Bladder microvascular endothelial cell (primary cell): Measurements from ENCODE around the gene SPEM2. TPM values are rescaled to one million over a fixed set of nuclear protein-coding genes. Genes with fewer than 3 reads are reported as not detected.

Experiments
- total RNA-seq: library from RNA; depleted of rRNA; stranded (reverse); fragments of >200 nt; gene quantifications from 2 replicates; pipeline ENCODE4 v1.2.3, GENCODE V29; 2014

Gene SPEM2
- total RNA-seq, result not detected in 2 replicates

GRCh38 chr17:7425316-7425715 is at the start of gene SPEM2:
Gene SPEM2 (plus strand): TSS chr17:7425616. CDS start chr17:7425689, 73 bp downstream.

GRCh38 chr17:7380855-7381683 is 44.3 kb upstream of the SPEM2 start, which contains the start of gene TNK1:
Gene TNK1 (plus strand): TSS chr17:7381089. CDS start chr17:7382927, 1,838 bp downstream.

GRCh38 chr17:7394452-7395191 is 30.8 kb upstream of the SPEM2 start, which contains the start of gene PLSCR3:
Gene PLSCR3 (minus strand): TSS chr17:7394525. CDS start chr17:7394110, 415 bp downstream.

DNA sequence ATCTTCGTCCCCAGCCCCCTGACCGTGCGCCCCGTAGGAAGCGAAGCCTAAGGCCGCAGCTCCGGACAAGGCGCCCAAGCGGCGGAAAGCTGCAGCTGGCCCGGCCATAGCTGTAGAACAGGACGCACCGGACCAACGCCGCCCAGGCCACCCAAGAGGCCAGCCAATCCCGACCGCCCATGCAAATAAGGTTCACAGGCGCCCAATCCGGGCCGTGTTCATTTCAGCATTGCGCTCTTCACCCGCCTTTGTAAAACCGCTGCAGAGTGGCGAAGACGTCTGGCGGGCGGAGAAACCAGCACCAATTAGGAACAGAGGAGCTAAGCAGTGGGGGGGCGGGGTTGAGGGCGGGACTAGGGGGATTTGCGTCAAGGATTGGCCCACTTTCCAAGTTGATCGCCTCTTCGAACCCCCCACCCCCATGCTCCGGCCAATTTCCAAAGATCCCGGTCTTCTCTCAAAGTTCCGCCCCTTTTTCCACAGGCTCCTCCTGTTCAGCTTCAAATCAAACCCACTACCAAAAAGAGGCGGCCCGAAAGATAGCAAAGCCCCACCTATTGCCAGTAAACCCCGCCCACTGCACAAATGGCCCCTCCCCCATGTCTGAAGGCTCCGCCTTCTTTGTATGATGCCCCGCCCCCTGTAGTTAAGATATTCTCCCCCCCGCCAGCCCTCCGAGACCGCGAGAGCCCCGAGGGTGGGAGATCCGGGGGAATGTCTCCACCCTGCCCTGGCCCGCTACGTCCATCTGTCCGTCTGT is 21.3 kb upstream of the SPEM2 start, which contains the start of gene TMEM256:
Gene TMEM256, minus strand, starts transcription at position 121 of the 760 bp plus-strand sequence. Its CDS starts 13 bp downstream, at position 108.

DNA sequence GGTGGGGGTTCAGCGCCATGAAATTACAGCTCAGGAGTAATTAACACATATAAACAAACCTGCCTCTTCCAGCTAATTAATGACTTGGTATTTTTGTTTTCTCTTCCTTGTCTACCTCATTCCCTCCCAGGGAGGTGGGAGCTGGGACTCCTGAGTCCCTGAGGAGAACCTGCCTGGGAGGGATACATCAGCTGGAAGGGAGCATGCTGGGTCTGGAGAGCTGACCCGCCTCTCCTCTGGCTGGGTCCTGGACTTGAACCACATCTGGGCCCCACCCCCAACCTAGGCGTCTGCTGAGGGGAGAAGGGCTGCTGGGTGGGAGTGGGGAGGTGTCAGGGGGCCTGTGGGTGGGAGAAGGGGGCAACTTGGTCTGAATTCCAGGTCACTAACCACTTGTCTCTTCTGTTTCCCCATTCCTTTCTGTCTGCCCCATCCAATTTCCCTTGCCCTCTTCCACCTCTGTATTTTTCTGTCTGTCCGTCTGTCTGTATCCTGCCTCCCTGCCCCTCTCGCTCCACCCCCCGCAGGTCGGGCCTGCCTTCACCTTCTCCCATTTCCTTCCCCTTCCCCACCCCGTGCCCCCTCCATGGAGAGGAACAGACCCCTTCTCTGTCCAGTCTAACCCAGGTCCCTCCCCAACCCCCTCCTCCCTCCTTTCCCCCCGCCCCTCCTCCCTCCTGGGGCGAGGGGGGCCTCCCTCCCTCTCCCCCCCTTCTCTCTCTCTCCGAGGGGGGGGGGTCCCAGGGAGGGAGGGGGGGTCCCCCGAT is 17.7 kb upstream of the SPEM2 start, which contains the start of gene NLGN2:
Gene NLGN2, plus strand, starts transcription at position 361 of the 767 bp plus-strand sequence. CDS start 411 bp downstream, outside the sequence.

DNA sequence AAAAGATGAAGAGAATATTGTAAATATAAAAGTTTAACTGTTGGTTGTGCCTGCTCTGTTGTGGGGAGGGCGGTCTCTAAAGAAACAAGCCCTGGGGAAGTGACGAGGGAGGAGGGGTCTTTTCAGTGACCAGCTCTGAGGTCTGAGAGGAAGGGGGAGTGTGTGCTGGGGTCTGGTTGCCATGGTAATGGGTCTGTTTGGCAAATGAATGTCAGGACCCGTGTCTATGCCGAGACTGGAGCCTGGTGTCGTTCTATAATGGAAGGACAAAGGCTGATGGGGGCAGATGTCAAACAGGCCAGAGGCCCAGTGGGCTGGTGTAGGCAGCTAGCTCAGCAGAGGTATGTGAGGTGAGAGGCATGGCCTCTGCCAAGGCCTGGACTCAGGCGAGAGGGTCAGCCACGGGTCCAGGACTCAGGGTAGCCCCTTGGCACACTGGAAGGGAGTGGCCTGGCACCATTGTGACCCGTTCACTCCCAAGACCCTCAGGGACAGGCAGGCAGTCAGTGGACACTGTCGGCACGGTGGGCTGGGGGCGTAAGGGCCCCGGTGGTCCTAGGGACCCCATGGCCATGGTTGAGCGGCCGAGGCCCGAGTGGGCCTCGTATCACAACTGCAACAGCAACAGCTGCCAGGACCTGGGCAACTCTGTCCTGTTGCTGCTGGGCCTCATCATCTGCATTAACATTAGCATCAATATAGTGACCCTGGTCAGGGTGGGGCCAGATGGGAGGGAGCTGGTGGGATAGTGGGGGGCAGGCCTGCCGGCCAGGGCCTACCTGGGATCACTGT is 5.4 kb upstream of the SPEM2 start, which contains the start of gene SPEM1:
Gene SPEM1, plus strand, starts transcription at position 506 of the 792 bp plus-strand sequence. Its CDS starts 61 bp downstream, at position 567.

DNA sequence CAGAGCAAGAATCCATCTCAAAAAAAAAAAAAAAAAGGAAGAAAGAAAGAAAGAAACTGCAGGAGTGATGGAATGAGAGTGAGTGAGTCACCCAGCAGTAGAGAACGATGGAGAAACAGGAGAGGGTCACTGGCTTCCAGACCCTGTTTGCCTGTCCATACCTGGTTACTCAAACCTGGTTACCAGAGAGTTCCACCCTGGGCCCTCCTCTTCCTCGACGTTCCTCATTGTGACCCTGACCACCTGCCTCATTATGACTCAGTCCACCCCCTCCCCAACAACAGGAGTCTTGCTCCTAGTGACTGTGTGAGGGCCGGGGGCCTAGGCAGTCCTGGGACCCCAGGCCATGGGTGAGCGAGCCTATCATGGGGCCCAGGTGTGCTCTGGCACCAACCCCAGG is 3.1 kb downstream of the SPEM2 start, which contains the start of gene SPEM3:
Gene SPEM3, plus strand, starts transcription at position 301 of the 400 bp plus-strand sequence. Its CDS starts 46 bp downstream, at position 347.

GRCh38 chr17:7439462-7440112 is 14.2 kb downstream of the SPEM2 start, which contains the start of gene FGF11:
Gene FGF11 (plus strand): TSS chr17:7439512. CDS start chr17:7439621, 109 bp downstream.

DNA sequence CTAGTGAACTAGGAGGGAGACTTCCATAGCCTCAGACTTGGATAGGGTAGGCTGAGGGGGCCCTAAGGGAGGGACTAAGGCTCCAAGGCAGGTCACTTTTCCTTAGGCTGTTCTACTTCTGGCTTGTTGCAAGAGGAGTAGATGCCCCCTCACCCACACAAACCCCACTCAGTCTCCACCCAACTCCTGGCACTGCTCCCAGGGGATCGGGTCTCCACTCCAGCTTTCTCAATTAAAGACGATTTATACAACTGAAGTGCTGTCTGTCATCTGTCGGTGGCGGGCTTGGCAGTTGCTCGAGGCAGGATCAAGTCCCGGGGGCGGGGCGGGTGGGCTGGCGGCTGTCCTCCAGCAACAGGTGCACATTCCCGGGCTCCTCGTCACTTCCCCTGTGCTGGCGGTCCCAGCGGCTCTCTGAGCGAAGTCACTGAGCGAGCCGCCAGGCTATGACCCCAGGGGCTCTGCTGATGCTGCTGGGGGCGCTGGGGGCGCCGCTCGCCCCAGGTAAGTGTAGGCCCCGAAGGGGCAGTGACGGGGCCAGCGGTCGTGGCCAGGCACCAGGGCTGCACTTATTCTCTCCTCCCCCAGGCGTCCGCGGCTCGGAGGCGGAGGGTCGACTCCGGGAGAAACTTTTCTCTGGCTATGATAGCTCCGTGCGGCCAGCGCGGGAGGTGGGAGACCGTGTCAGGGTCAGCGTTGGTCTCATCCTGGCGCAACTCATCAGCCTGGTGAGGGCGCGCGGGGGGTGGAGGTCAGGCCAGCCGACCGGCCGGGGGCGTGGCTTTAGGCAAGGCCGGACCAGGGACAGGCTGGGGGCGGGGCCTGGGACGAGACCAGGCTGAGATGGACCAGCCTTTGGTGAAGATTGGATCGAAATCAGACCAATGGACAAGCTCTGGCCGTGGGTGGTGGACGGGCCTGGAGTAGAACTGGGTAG is 19.5 kb downstream of the SPEM2 start, which contains the start of gene CHRNB1:
Gene CHRNB1, plus strand, starts transcription at position 380 of the 937 bp plus-strand sequence. Its CDS starts 67 bp downstream, at position 447.

Other genes starting within 250 kb of the SPEM2 start
- gene ASGR1, start 246.2 kb upstream of the SPEM2 start, total RNA-seq, result 10.5 and 15.1 TPM in 2 replicates
- gene DLG4, start 205.8 kb upstream of the SPEM2 start, total RNA-seq, result 6.8 and 22.5 TPM in 2 replicates
- 205 and 264 TPM in 2 replicates for gene ACADVL, start 205.7 kb upstream of the SPEM2 start, total RNA-seq
- 32.2 and 53.0 TPM in 2 replicates for gene DVL2, start 191.1 kb upstream of the SPEM2 start, total RNA-seq
- gene PHF23, start 186.2 kb upstream of the SPEM2 start, total RNA-seq, result 28.7 and 37.6 TPM in 2 replicates
- gene GABARAP, start 183.2 kb upstream of the SPEM2 start, total RNA-seq, result 86.0 and 116 TPM in 2 replicates
- gene CTDNEP1, start 173.9 kb upstream of the SPEM2 start, total RNA-seq, result 18.5 and 41.9 TPM in 2 replicates
- gene ELP5, start 173.4 kb upstream of the SPEM2 start, total RNA-seq, result 22.4 and 31.6 TPM in 2 replicates
- gene CLDN7, start 163.1 kb upstream of the SPEM2 start, total RNA-seq, result 0.82 and 8.1 TPM in 2 replicates
- 0.57 TPM in 1 of 2 replicates, not detected in the other for gene SLC2A4, start 143.9 kb upstream of the SPEM2 start, total RNA-seq
- gene YBX2, start 131.0 kb upstream of the SPEM2 start, total RNA-seq, result 0.25 TPM in 1 of 2 replicates, not detected in the other
- 537 and 632 TPM in 2 replicates for gene EIF5A, start 118.0 kb upstream of the SPEM2 start, total RNA-seq
- gene GPS2, start 110.3 kb upstream of the SPEM2 start, total RNA-seq, result 28.8 and 30.1 TPM in 2 replicates
- gene NEURL4, start 96.3 kb upstream of the SPEM2 start, total RNA-seq, result 10.4 and 31.2 TPM in 2 replicates
- not detected in 2 replicates for gene ACAP1, start 89.1 kb upstream of the SPEM2 start, total RNA-seq
- 1.1 and 2.3 TPM in 2 replicates for gene KCTD11, start 73.5 kb upstream of the SPEM2 start, total RNA-seq
- not detected in 2 replicates for gene TMEM95, start 70.5 kb upstream of the SPEM2 start, total RNA-seq
- 0.49 and 1.6 TPM in 2 replicates for gene TNK1, start 44.5 kb upstream of the SPEM2 start, total RNA-seq
- 16.7 and 36.8 TPM in 2 replicates for gene PLSCR3, start 31.1 kb upstream of the SPEM2 start, total RNA-seq
- gene TMEM256, start 21.5 kb upstream of the SPEM2 start, total RNA-seq, result 48.8 and 118 TPM in 2 replicates
- gene NLGN2, start 17.8 kb upstream of the SPEM2 start, total RNA-seq, result 1.3 and 7.6 TPM in 2 replicates
- not detected in 2 replicates for gene SPEM1, start 5.3 kb upstream of the SPEM2 start, total RNA-seq
- gene SPEM3, start 3.2 kb downstream of the SPEM2 start, total RNA-seq, result not detected in 2 replicates
- 6.0 and 8.4 TPM in 2 replicates for gene TMEM102, start 9.8 kb downstream of the SPEM2 start, total RNA-seq
- 0.16 and 0.50 TPM in 2 replicates for gene FGF11, start 13.9 kb downstream of the SPEM2 start, total RNA-seq
- 7.6 and 9.4 TPM in 2 replicates for gene CHRNB1, start 19.4 kb downstream of the SPEM2 start, total RNA-seq
- 6.3 and 14.2 TPM in 2 replicates for gene ZBTB4, start 54.0 kb downstream of the SPEM2 start, total RNA-seq
- not detected in 2 replicates for gene SLC35G6, start 55.8 kb downstream of the SPEM2 start, total RNA-seq
- gene POLR2A, start 58.8 kb downstream of the SPEM2 start, total RNA-seq, result 76.9 and 161 TPM in 2 replicates
- gene TNFSF12, start 123.4 kb downstream of the SPEM2 start, total RNA-seq, result 7.8 and 17.1 TPM in 2 replicates
- gene TNFSF13, start 133.1 kb downstream of the SPEM2 start, total RNA-seq, result 0.69 and 0.81 TPM in 2 replicates
- gene SENP3, start 136.3 kb downstream of the SPEM2 start, total RNA-seq, result 62.7 and 79.3 TPM in 2 replicates
- gene CD68, start 154.0 kb downstream of the SPEM2 start, total RNA-seq, result 0.65 and 1.1 TPM in 2 replicates
- gene MPDU1, start 158.2 kb downstream of the SPEM2 start, total RNA-seq, result 57.5 and 91.6 TPM in 2 replicates
- 0.06 and 0.49 TPM in 2 replicates for gene SOX15, start 164.5 kb downstream of the SPEM2 start, total RNA-seq
- 28.2 and 35.0 TPM in 2 replicates for gene FXR2, start 189.3 kb downstream of the SPEM2 start, total RNA-seq
- gene SAT2, start 202.2 kb downstream of the SPEM2 start, total RNA-seq, result 26.4 and 27.4 TPM in 2 replicates
- 0.38 TPM in 1 of 2 replicates, not detected in the other for gene SHBG, start 204.5 kb downstream of the SPEM2 start, total RNA-seq
- gene ATP1B2, start 225.3 kb downstream of the SPEM2 start, total RNA-seq, result not detected in 2 replicates